Muscle layer of duodenum (tissue), 2 donors: ENCODE results near the gene SLC25A48.

Source experiments
- H3K27ac ChIP-seq: one replicate; pipeline ENCODE4 v1.7.0; 2013; ENCODE audit warnings: mild to moderate bottlenecking, low read length
- H3K27me3 ChIP-seq: one replicate; pipeline ENCODE4 v1.7.0; 2013; ENCODE audit warnings: low read depth, mild to moderate bottlenecking, control low read depth, low read length
- H3K36me3 ChIP-seq, 2 donors: one replicate each; pipeline ENCODE4 v1.7.0; 2013; ENCODE audit warnings: low read length in 2 of 2, control low read depth in 1 of 2, mild to moderate bottlenecking in 1 of 2; ENCODE audit not compliant: insufficient read depth in 2 of 2, control insufficient read depth in 1 of 2
- H3K4me1 ChIP-seq, 2 donors: one replicate each; pipeline ENCODE4 v1.7.0; 2013; ENCODE audit warnings: low read length in 2 of 2, mild to moderate bottlenecking in 2 of 2, control low read depth in 1 of 2, moderate library complexity in 1 of 2; ENCODE audit not compliant: insufficient read depth in 2 of 2, control insufficient read depth in 1 of 2
- H3K4me3 ChIP-seq, 2 donors: one replicate each; pipeline ENCODE4 v1.7.0; 2013; ENCODE audit warnings: low read length in 2 of 2, low read depth in 1 of 2, mild to moderate bottlenecking in 1 of 2
- H3K9me3 ChIP-seq, 2 donors: one replicate each; pipeline ENCODE4 v1.7.0; 2013; ENCODE audit warnings: low read length in 2 of 2, control low read depth in 1 of 2, mild to moderate bottlenecking in 1 of 2; ENCODE audit not compliant: control insufficient read depth in 1 of 2
- donor health status: healthy.

The SLC25A48 gene

GRCh38 chr5:135937245-135937911 is 102.9 kb downstream of the SLC25A48 start:
- no peak overlapping the region for H3K4me3 ChIP-seq
- no peak overlapping the region for H3K27ac ChIP-seq
- H3K36me3 ChIP-seq: no peaks in the 10 kb centered on the region
- H3K27me3 ChIP-seq: peaks cover 3% of the 10 kb centered on the region
- H3K9me3 ChIP-seq: no peaks in the 10 kb centered on the region
- no peaks in the 10 kb centered on the region for H3K4me1 ChIP-seq
